ENCODE data around the gene SLC4A9.
A peak's percentile ranks its signal among the peaks of the same experiment; 100 is the strongest.
"Not testable (repeated sequence)": the region's sequence is repeated elsewhere in the genome, so short reads cannot be mapped to it uniquely, and the experiment has no call there.

The SLC4A9 gene

DNA sequence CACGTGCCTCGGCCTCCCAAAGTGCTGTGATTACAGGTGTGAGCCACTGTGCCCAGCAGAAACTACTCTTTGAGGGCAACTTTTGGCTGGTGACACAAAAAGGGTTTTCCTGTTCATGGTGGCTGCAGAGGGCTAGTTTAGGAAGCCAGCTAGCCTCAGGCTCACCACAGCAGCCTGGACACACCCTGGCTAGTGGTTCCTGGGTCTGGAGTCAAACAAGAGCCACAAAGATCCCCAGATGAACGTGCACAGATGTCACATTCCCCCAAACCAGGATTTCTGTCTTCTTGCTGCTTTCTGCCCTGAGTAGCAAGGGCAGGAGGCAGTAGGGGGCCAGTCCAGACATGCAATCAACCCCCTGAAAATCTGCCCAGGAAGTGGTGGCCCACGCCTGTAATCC lies 20.4 kb upstream of the SLC4A9 start:
- no peak for DNase-seq (ENCODE audit: low spot score)

- no peak for DNase-seq (ENCODE audit: low spot score)
These were observed 19.3 kb upstream of the SLC4A9 start for GRCh38 chr5:140340605-140341121.

- peak; percentile 91 for DNase-seq (ENCODE audit: low spot score)
These were observed 18.4 kb upstream of the SLC4A9 start for GRCh38 chr5:140341591-140341990.

DNA sequence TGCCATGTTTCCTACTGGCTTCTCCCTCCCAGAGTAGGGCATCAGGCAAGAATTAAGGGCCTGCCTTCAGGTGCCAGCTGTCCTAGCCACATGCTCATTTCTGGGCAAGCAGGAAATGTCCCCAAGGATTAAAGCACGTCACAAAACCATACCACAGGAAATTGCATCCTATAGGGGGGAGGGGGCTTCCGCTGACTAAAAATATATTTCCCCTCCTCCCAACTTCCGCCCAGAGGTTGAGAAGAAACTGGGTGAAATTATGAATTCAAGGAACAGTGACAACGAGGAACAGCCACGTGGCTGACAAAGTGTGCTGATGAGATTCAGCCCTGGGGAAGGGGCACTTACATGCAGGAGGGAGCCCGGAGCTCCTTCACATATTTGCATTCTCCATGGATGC lies 17.7 kb upstream of the SLC4A9 start:
- no peak for DNase-seq (ENCODE audit: low spot score)

DNA sequence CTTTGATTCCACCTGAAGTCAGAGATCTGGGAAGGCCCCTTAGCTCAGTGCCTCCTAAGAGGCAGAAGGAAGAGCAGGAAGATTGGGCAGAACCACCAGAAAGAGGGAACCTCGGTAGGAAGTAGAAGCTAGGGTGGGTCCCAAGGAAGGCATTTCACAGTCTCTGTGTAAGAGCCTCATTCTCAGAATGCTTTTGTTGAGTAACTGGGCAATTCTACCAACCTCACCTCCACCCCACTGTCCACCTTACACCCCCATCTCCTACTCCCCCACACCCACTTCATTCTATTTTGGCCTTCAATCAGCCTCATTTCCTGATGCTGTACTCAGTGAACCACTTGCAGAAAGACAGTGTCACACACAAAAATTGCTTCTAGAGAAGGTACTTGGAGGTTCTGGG lies 17.1 kb upstream of the SLC4A9 start:
- DNase-seq (ENCODE audit: low spot score) = no peak

DNA sequence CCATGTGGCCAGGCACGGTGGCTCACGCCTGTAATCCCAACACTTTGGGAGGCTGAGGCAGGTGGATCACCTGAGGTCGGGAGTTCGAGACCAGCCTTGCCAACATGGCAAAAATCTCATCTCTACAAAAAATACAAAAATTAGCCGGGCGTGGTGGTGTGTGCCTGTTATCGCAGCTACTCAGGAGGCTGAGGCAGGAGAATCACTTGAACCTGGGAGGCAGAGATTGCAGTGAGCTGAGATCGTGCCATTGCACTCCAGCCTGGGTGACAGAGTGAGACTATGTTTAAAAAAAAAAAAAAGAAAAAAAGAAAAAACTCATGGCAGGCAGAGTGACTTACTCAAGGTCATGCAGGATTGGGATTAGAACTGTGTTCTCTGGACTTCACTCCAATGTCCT lies 16.1 kb upstream of the SLC4A9 start:
- DNase-seq (ENCODE audit: low spot score) = not testable (repeated sequence)

GRCh38 chr5:140344683-140345423 lies 15.1 kb upstream of the SLC4A9 start:
- DNase-seq (ENCODE audit: low spot score) = no peak

- peak; percentile 58 for DNase-seq (ENCODE audit: low spot score)
These were observed 14.1 kb upstream of the SLC4A9 start for GRCh38 chr5:140345919-140346347.

- DNase-seq (ENCODE audit: low spot score) = peak; percentile 77
These were observed 13.4 kb upstream of the SLC4A9 start, which contains the start of gene HBEGF for GRCh38 chr5:140346348-140347221. TSS of gene HBEGF (minus strand) at chr5:140346603. CDS start at chr5:140346328, 275 bp downstream.

- no peak for DNase-seq (ENCODE audit: low spot score)
These were observed 12.6 kb upstream of the SLC4A9 start for GRCh38 chr5:140347360-140347759.

GRCh38 chr5:140348104-140348503 lies 11.9 kb upstream of the SLC4A9 start:
- no peak for DNase-seq (ENCODE audit: low spot score)

DNA sequence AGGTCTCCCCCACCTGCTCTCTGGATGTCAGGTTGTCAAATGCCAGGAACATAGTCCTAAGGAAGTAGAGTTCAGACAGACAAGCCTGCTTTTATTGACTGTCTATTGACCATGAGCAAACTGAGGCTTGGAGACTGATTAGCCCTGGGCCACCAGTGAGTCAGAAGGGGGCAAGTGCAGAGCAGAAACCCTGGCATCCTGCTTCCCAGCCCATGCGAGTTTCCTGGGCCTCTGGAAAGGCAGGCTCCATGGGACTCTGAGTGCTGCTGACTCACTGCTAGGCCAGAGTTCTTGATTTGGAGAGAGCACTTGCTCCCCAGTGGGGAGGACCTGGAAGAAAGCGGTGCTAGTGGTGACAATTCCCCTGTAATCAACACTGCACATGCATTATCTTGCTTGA lies 10.8 kb upstream of the SLC4A9 start:
- DNase-seq (ENCODE audit: low spot score) = no peak

- peak; percentile 92 for DNase-seq (ENCODE audit: low spot score)
These were observed 8.2 kb upstream of the SLC4A9 start for GRCh38 chr5:140351609-140352334.

DNA sequence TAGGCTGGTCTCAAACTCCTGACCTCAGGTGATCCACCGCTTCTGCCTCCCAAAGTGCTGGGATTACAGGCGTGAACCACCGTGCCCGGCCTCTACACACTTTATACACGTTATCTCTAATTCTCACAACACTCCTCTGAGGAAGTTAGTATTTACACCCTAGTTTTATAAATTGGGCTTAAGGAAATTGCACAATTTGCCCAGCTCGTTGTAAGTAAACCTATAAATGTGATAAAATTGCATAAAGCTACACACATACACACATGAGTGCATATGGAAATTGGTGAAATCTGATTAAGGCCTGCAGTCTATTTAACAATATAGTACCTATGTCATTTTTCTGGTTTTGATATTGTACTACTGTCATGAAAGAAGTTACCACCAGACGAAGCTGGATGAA lies 4.4 kb upstream of the SLC4A9 start:
- DNase-seq (ENCODE audit: low spot score) = no peak

DNA sequence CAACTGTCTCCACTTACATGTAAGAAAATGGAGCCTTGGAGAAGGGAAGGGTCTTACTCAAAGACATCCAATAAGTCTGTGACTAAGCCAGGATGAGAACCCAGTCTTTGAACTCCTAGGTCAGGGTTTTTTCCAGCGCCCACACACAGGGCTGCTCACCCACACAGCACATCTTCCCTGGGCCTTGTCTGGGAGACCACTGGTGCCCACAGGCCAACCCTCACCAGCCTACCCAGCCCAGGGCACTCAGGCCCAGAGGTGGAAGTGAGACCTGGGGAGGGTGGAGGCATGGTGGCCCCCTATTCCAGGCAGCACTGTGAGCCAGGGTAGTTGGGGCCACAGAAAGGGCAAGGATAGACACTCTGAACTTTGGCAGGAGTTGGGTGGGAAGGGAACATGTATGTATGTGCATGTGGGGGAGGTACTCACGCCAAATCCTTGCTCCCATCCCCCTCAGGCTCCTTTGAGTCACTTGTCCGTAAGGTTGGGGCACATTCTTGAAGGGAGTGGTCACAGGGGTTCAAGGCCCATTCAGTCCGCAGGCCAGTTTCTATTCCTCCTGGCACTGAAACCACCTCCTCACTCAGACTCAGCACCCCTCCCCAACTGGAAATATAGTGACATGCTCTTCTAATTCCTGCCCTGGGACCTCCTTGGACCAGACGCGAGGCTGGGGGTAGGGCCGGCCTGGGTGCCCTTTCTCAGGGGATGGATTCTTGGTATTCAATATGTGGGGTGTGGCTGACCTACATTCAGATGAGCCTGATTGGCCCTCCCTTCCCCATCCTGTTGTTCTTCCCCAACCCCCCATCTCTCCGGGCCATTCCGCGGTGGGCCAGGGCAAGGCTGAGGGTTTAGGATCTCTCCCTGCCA lies 2.9 kb upstream of the SLC4A9 start:
- no peak for DNase-seq (ENCODE audit: low spot score)

DNA sequence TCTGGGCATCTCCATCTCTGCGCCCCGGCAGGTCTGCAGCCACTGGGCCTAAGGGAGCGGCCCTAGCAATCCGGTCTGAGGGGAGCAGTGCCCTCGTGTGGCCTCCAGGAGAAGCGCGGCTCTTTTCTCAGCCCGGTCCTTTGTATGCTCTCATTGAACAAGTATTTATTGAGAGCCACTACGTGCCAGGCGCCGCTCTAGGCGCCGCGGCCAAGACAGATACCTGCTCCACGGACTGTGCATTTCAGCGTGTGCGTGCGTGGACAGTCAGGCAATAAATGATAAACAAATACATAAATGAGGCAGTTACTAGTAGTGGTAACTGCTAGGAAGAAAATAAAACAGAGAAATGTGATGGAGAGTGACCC lies 2.3 kb upstream of the SLC4A9 start:
- DNase-seq (ENCODE audit: low spot score) = peak; percentile 96

DNA sequence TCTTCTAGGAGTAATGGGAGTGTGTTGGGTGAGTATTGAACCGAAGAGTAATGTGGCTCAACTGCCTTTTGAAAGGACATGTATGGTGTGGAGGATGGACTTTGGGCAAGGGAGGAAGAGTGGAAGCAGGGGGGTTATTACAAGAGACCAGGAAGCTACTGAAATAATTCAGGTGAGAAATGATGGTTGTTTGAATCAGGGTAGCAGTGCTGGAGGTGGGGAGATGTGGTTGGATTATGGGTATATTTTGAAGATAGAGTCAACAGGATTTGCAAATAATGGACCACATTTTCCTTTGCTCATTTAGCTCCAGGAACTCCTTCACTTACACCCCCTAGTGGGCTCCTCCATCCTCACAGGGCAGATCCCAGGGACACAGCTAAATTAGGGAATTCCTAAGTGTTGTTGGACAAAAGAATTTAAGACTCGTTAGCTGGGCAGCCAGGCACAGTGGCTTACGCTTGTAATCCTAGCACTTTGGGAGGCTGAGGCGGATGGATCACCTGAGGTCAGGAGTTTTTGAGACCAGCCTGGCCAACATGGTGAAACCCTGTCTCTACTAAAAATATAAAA lies 1.2 kb upstream of the SLC4A9 start:
- no peak for DNase-seq (ENCODE audit: low spot score)

DNA sequence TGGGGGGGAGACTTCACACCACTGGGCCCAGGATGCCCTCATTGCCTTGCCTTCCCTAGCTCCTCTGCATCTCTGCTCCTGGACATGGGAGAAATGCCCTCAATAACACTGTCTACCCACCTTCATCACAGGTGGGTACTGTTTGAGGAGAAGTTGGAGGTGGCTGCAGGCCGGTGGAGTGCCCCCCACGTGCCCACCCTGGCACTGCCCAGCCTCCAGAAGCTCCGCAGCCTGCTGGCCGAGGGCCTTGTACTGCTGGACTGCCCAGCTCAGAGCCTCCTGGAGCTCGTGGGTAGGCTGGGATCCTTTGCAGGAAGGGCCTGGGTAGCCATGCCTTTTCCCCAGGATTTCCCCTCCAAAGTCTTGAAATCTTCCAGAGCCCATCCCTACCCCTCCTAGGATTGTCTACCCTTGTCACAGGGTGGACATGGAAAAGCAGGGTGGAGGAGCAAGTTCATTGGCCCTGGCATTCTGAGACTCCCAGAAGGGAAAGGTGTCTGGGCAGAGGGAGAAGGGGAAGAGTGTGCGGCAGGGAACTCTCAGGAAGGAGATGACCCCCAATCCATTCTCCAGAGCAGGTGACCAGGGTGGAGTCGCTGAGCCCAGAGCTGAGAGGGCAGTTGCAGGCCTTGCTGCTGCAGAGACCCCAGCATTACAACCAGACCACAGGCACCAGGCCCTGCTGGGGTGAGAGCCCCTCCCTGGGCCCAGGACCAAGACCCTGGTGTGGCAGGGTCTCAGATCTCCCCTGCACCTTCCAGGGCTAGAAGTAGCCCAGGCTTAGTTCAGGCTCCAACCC lies 886 bp downstream of the SLC4A9 start:
- DNase-seq (ENCODE audit: low spot score) = no peak

DNA sequence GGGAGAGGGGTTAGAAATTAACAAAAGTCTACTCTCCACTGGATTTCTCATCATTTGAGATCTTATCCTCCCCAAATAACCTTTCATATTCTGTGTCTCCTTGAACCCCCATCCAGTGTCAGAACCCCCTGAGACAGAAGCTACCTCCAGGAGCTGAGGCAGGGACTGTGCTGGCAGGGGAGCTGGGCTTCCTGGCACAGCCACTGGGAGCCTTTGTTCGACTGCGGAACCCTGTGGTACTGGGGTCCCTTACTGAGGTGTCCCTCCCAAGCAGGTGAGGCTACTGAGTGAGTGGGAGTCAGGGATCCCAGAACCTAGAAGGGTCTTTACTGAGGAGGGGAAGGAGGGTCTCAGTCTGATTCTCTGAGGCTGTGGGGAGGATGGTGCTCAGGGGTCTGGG lies 1.9 kb downstream of the SLC4A9 start:
- DNase-seq (ENCODE audit: low spot score) = no peak

GRCh38 chr5:140362311-140362710 lies 2.3 kb downstream of the SLC4A9 start:
- DNase-seq (ENCODE audit: low spot score) = no peak

All from pons (tissue), 1 donor.